MM.1S (cell line): ENCODE data around the gene DELE1.

ENCODE experiments used
- CTCF ChIP-seq: fragments of 300-600 bp; sonication (generic); IDR thresholded peaks from 2 replicates; pipeline ENCODE4 v1.5.1; 2016; ENCODE audit warnings: antibody characterized with exemption, low read length, mixed read lengths
- EZH2 ChIP-seq: fragments of 300-600 bp; sonication (generic); optimal IDR thresholded peaks from 2 replicates; pipeline ENCODE3; 2017; ENCODE audit warnings: low read depth, mild to moderate bottlenecking, antibody characterized with exemption, low read length, mixed read lengths
- EZH2phosphoT487 ChIP-seq: fragments of 300-600 bp; sonication (generic); IDR thresholded peaks from 2 replicates; pipeline ENCODE4 v1.6.1; 2018; ENCODE audit warnings: antibody characterized with exemption, low read length

GRCh38 chr5:141878711-141879425 is 44.8 kb upstream of the DELE1 start:
- TF ChIP-seq CTCF (peak; percentile 99), EZH2phosphoT487 (no peak), EZH2 (no peak)
